HepG2 (cell line): Measurements from ENCODE around the gene DNM3. TPM values are rescaled to one million over a fixed set of nuclear protein-coding genes. Genes with fewer than 3 reads are reported as not detected.

Experiments
- ATAC-seq: fragments of 200-7000 bp; cut with Tn5 transposase; 3 replicates; pipeline ENCODE4 v1.9.1; 2020; ENCODE audit warnings: mild to moderate bottlenecking, moderate library complexity
- BruUV-seq: library from RNA; stranded (reverse); fragments of 400-500 nt; replicated peaks from 2 replicates; lab custom pipeline; 2021; lab: Mats Ljungman, UMichigan
- CTCF ChIA-PET: fragments of 300-600 bp; formaldehyde crosslinking; extraction: SDS; loops from one replicate; lab custom pipeline; 2021; ENCODE audit warnings: low total read pairs, inconsistent platforms, low intra/inter-chr PET ratio; lab: Yijun Ruan, JAX
- POLR2A ChIA-PET: fragments of 350-600 bp; sonication (Branson Sonifier 250); formaldehyde crosslinking; loops from one replicate; lab custom pipeline; 2020; ENCODE audit warnings: antibody characterized with exemption, inconsistent platforms; lab: Yijun Ruan, JAX
- DNase-seq: peaks from one replicate; pipeline ENCODE4 v3.0.0-alpha.2; 2015; ENCODE audit warnings: low spot score
- FAIRE-seq: peaks from 3 replicates; lab custom pipeline; 2011; peaks lifted over from hg19 to GRCh38; lab: Jason Lieb, UNC
- H2AFZ ChIP-seq: one replicate; pipeline ENCODE4 v1.6.1; 2011; ENCODE audit warnings: low read length, inconsistent platforms
- H3K27ac ChIP-seq: fragments of 300-600 bp; 3 replicates; pipeline ENCODE4 v1.8.0; 2011; ENCODE audit warnings: mixed run types, mild to moderate bottlenecking, mixed read lengths, low read length, inconsistent platforms; ENCODE audit not compliant: insufficient read depth; ENCODE audit errors: extremely low read length
- H3K27me3 ChIP-seq, 2 experiments: fragments of 200-600 bp in 1 of 2; 2 replicates in 1 of 2; 3 replicates in 1 of 2; pipeline versions ENCODE4 v1.6.0 to v1.8.0; 2011; ENCODE audit warnings: low read length in 2 of 2, mild to moderate bottlenecking in 2 of 2, moderate library complexity in 2 of 2, inconsistent platforms in 1 of 2; ENCODE audit not compliant: insufficient read depth in 2 of 2, control insufficient read depth in 1 of 2
- H3K36me3 ChIP-seq, 2 experiments: fragments of 200-600 bp in 1 of 2; replicated peaks in 1 of 2; 2 replicates in 1 of 2; 3 replicates in 1 of 2; pipeline versions ENCODE4 v1.5.1 to v1.8.0; 2011; ENCODE audit warnings: low read length in 2 of 2, inconsistent platforms in 1 of 2; ENCODE audit not compliant: insufficient read depth in 2 of 2, control insufficient read depth in 1 of 2
- H3K4me1 ChIP-seq: 2 replicates; pipeline ENCODE4 v1.5.1; 2012; ENCODE audit warnings: low read length, inconsistent platforms; ENCODE audit not compliant: insufficient read depth
- H3K4me2 ChIP-seq: 2 replicates; pipeline ENCODE4 v1.6.0; 2011; ENCODE audit warnings: low read depth, low read length, inconsistent platforms
- H3K4me3 ChIP-seq, 3 experiments: fragments of 200-600 bp in 1 of 3; sonication (generic), shearing (Covaris generic) in 1 of 3; replicated peaks in 1 of 3; 2 replicates each; pipeline ENCODE4 v1.5.1; 2011 to 2016; ENCODE audit warnings: low read length in 3 of 3, inconsistent platforms in 2 of 3, low read depth in 2 of 3, mild to moderate bottlenecking in 2 of 3, control low read depth in 1 of 3, mixed read lengths in 1 of 3; ENCODE audit not compliant: insufficient read depth in 1 of 3
- H3K79me2 ChIP-seq: one replicate; pipeline ENCODE4 v1.6.1; 2011; ENCODE audit warnings: low read length, inconsistent platforms; ENCODE audit not compliant: insufficient read depth
- H3K9ac ChIP-seq: 2 replicates; pipeline ENCODE4 v1.6.0; 2011; ENCODE audit warnings: mild to moderate bottlenecking, low read depth, low read length, inconsistent platforms; ENCODE audit not compliant: insufficient read depth
- H3K9me3 ChIP-seq: 2 replicates; pipeline ENCODE4 v1.5.1; 2012; ENCODE audit warnings: mild to moderate bottlenecking, low read length
- H4K20me1 ChIP-seq: 2 replicates; pipeline ENCODE4 v1.6.0; 2011; ENCODE audit warnings: inconsistent platforms, mild to moderate bottlenecking, low read length, moderate library complexity; ENCODE audit not compliant: insufficient read depth
- E2F1 ChIP-seq: sonication (generic); formaldehyde crosslinking; IDR thresholded peaks from 2 replicates; pipeline ENCODE4 v1.5.0; 2020; ENCODE audit warnings: missing genetic modification reagents
- EHMT2 ChIP-seq: fragments of 200-600 bp; sonication (generic); IDR thresholded peaks from 2 replicates; pipeline ENCODE4 v1.7.0; 2017; ENCODE audit warnings: antibody characterized with exemption, low read depth, low read length, borderline replicate concordance
- HNF4A ChIP-seq: sonication (generic); formaldehyde crosslinking; IDR thresholded peaks from 2 replicates; pipeline ENCODE4 v1.4.0; 2020; ENCODE audit warnings: missing genetic modification reagents
- HOXD1 ChIP-seq: sonication (generic); formaldehyde crosslinking; IDR thresholded peaks from 2 replicates; pipeline ENCODE4 v1.5.0; 2020; ENCODE audit warnings: missing genetic modification reagents
- MLLT10 ChIP-seq: sonication (generic); formaldehyde crosslinking; IDR thresholded peaks from 2 replicates; pipeline ENCODE4 v1.4.0; 2020; ENCODE audit warnings: missing genetic modification reagents
- PBX2 ChIP-seq: IDR thresholded peaks from 2 replicates; pipeline ENCODE4 v1.6.1; 2016; ENCODE audit warnings: control low read depth
- SNAI1 ChIP-seq: sonication (generic); formaldehyde crosslinking; IDR thresholded peaks from 2 replicates; pipeline ENCODE4 v1.5.0; 2020; ENCODE audit warnings: mild to moderate bottlenecking, missing genetic modification reagents, borderline replicate concordance
- ZBTB38 ChIP-seq: sonication (generic); formaldehyde crosslinking; IDR thresholded peaks from 2 replicates; pipeline ENCODE4 v1.5.1; 2020; ENCODE audit warnings: mild to moderate bottlenecking, missing genetic modification reagents
- ZFAT ChIP-seq: sonication (generic); formaldehyde crosslinking; conservative IDR thresholded peaks from 2 replicates; pipeline ENCODE4 v1.8.1; 2023; ENCODE audit warnings: missing genetic modification reagents, inconsistent platforms
- ZNF3 ChIP-seq: IDR thresholded peaks from 2 replicates; pipeline ENCODE4 v1.7.0; 2017; ENCODE audit warnings: inconsistent platforms
- ZNF777 ChIP-seq: sonication (generic); formaldehyde crosslinking; IDR thresholded peaks from 2 replicates; pipeline ENCODE4 v1.4.0; 2020; ENCODE audit warnings: missing genetic modification reagents
- ZNF839 ChIP-seq: sonication (generic); formaldehyde crosslinking; IDR thresholded peaks from 2 replicates; pipeline ENCODE4 v1.4.0; 2020; ENCODE audit warnings: missing genetic modification reagents, mild to moderate bottlenecking, borderline replicate concordance
- WGBS: methylation state at CpG from one replicate; pipeline ENCODE4 v1.1.6; 2017; ENCODE audit warnings: low lambda C conversion rate; 5-methylcytosine and 5-hydroxymethylcytosine counted together
- in situ Hi-C: cut with HindIII; loops from 2 replicates; pipeline ENCODE4 v1.10.0; 2017; ENCODE audit warnings: low pct_unique_long_range_greater_than_20kb; ENCODE audit not compliant: extremely low pct_ligation_motif_present
- intact Hi-C: fragments of 100-400 bp; cut with micrococcal nuclease; formaldehyde crosslinking; loops from one replicate; pipeline ENCODE4 v1.10.0; 2022; ENCODE audit not compliant: unreplicated experiment
- polyA plus RNA-seq, 8 experiments: library from polyadenylated mRNA; depleted of rRNA in 3 of 8; stranded (reverse) in 7 of 8; unstranded in 1 of 8; fragments of >200 nt; fragmentation: Illumina TruSeq in 4 of 8; extraction: Trizol in 4 of 8; gene quantifications; 2 replicates each; pipeline versions ENCODE4 v1.2.1 to v1.2.3, GENCODE V29; 2011 to 2016; ENCODE audit warnings: low read depth in 4 of 8, missing spikeins in 1 of 8, mixed read lengths in 1 of 8; ENCODE audit not compliant: insufficient read depth in 1 of 8
- total RNA-seq, 5 experiments: library from RNA; depleted of rRNA; stranded (reverse); fragments of >200 nt; fragmentation: Illumina TruSeq; extraction: Trizol; gene quantifications; 2 replicates each; pipeline ENCODE4 v1.2.3, GENCODE V29; 2016; ENCODE audit warnings: low read depth in 1 of 5

Gene DNM3
- total and polyA plus RNA-seq, 2 of the 13 experiments (the other 11 are each of a cell fraction or from before 2014, with no cell fraction given), result 0.05 TPM; not detected in 1

- H3K9me3 ChIP-seq, result no peaks in the 10 kb centered on the region
- WGBS, result 3% methylated on average over 2 of the region's 2 CpGs
- no peaks in the 10 kb centered on the region for H4K20me1 ChIP-seq
- ChIA-PET POLR2A (no interaction called here), CTCF (no interaction called here)
- ATAC-seq (no peak), DNase-seq (peak; percentile 5), FAIRE-seq (no peak)
- H3K27me3 ChIP-seq, result no peaks in the 10 kb centered on the region
- TF ChIP-seq MLLT10 (no peak), ZNF3 (CRISPR knock-in tag) (no peak), EHMT2 (no peak), ZNF777 (CRISPR knock-in tag) (no peak), E2F1 (no peak), ZNF839 (CRISPR knock-in tag) (no peak), ZBTB38 (CRISPR knock-in tag) (no peak), HOXD1 (CRISPR knock-in tag) (no peak), PBX2 (CRISPR knock-in tag) (no peak), SNAI1 (no peak), HNF4A (no peak), ZFAT (CRISPR knock-in tag) (no peak)
- H3K4me1 ChIP-seq, result no peaks in the 10 kb centered on the region
- in situ Hi-C loops (no loop called here), intact Hi-C loops (no loop called here)
- no TSS peak for BruUV-seq
- no peak overlapping the region for H3K9ac ChIP-seq
- H2AFZ ChIP-seq, result no peak overlapping the region
- no peaks in the 10 kb centered on the region for H3K36me3 ChIP-seq
- no peaks in the 10 kb centered on the region for H3K79me2 ChIP-seq
- H3K27ac ChIP-seq, result no peak overlapping the region
- H3K4me2 ChIP-seq, result no peak overlapping the region
- no peak overlapping the region for H3K4me3 ChIP-seq
These were observed 72.1 kb downstream of the DNM3 start for GRCh38 chr1:171913385-171913784.
